NCI-H146 (cell line): ENCODE results near the gene CRACR2B.

Experiments used
- DNase-seq: peaks from one replicate; lab custom pipeline; 2025; lab: John Stamatoyannopoulos, UW

Gene CRACR2B

GRCh38 chr11:868802-869201 is 41.1 kb downstream of the CRACR2B start:
- DNase-seq = no peak

DNA sequence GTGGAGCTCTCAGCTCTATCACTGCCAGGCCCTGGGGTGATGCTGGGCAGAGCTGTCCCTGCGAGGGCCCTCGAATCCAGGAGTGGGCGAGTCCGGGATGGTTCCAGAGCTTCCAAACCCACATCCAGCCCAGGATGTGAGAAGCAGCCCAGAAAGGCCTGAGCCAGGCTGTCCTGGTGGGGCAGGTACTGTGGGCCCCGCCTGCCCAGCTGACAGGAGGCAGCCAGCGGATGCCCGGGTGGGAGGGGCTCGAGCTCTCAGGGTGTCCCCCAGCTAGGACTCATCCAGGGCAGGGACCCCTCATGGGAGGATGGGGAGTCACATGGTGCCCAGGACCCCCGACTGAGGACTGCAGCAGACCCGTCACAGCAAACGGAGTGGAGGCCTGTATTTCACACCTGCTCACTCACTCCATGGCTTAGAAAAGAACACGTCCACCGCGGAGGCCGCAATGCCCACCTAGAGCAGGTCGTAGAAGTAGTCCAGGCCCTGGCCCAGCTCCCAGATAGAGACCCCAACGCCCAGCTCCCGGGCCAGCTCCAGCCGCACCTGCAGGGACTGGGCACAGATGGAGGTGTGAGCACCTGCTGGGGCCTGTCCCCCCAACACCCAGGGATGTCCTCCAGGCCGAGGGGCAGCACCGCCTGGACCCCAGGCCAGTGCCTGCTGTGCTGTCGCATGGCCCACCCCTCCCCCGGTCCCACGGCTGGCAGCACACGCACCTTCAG is 41.8 kb downstream of the CRACR2B start:
- no peak for DNase-seq

DNA sequence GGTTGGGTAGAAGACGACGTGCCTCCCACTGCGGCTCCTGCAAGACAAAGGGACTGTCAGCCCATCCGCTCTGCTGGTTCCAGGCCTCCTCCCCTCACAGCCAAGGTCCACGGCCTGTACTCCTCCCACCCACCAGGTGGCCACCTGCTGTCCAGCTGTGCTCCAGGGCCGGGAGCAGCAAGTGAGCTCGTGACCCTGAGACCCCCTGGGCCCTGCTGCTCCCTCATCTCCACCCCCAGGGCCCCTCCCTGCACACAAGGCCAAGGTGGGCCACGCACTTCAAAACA is 42.4 kb downstream of the CRACR2B start:
- no peak for DNase-seq

DNA sequence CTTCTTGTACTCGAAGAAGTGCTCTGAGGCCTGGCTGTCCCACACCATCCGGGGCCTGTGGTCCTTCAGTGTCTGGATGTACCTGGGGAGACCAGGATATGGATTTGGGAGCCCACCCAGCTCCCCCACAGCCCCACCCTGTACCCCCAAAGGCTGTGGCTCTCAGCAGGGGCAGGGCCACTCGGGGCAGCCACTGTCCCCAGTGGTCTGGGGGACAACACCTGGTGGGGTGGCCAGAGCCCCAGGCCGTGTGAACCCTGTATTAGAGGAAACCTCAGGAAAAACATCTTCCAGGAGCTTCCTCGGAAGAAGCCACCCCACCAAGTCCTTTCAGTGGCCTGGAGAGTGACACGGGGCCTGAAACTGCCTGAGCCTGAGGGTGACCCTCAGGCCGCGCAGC is 42.7 kb downstream of the CRACR2B start:
- DNase-seq = no peak

DNA sequence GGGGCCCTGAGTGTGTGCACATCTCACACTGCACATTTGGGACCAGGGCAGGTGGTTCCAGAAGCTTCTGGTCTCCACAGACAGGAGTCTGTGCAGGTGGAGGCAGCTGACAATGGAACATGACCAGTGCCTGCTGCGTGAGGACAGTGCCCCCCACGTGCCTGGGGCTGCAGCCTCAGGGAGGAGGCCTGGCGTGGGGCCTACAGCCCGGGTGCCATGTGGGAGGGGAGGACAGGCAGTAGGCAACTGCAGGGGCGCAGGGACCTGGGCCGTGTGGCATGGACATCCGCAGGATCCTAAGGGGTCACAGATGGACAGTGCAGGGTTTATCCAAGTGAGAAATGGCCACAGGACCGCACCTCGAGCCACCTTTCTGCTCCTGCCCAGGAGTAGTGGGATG is 43.8 kb downstream of the CRACR2B start:
- no peak for DNase-seq

DNA sequence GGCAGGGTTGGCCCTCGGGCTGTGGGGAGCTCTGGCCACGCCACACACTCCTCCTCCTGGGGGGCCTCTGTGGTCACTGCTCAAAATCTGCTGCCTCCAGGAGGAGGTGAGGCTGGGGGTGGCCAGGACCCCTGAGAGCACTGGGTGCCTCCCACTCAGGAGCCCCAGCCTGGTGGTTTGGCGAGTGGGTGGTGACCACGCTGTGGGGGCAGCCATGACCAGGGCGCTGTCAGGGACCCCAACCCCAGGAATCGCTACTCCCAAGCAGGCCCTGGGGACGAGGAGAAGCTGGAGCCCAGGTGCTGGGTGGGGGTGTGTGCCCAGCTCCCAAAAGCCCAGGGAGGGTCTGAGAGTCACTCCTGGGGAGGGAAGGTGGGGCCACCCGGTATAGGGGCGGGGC is 45.1 kb downstream of the CRACR2B start:
- DNase-seq = no peak

DNA sequence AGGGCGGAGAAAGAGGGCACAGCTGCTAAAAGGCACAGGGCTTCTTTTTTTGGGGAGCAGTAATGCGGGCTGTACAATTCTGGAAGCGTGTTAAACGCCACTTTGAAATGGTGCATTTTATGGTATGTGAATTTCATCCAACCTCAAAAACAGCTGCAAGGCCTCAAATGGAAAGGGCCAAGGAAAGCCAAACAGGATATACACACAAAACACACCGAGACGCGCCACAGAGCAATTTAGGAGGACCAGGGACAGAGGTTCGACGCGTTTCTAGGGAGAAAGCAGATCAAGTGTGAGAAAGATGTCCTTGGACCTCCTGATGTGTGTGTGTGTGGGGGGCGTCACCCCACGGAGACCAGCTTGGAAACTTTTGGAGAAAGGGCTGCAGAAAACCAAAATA is 46.0 kb downstream of the CRACR2B start:
- no peak for DNase-seq

DNA sequence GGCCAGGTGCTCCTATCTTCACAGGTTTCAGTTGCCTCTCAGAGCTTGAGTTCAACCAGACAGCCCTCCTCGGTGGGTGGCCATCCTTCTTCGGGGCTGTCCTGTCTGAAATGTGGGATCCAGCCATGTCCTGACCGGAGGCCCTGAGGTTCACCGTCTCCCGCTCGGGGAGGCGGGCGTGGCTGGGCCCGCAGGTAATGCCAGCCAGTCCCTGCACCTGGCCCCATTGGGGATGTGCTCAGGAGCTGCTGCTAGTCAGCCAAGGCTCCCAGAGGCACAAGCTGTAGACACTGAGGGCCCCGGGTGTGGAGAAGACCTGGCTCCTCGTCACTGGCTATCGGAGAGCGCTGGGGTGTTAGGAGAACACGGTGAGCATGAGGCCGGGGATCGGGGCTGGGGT is 47.5 kb downstream of the CRACR2B start:
- DNase-seq = no peak

DNA sequence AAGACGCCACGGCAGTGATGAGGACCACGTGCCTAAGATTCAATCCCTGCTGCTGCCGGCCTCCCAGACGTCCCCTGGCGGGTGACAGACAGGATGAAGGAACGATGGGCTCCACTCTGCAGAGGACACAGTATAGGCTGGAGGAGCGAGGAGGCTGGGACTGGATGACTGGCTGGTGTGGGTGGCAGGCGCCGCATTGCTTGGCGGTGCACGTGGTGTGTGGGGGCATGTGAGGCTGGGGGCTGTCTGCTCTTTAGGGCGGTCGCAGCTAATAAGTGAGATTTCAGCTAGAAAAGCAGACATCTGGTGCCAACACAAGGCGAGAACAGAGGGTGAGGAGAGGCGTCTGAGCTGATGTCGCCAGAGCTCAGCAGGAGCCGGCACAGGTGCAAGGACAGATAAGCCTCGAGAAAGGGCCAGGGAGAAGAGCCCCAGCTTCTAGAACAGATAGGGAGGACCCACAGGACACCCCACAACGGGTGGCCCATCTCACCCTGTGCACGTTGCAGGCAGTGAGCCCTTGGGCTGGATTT is 48.1 kb downstream of the CRACR2B start:
- no peak for DNase-seq

GRCh38 chr11:876545-876944 is 48.8 kb downstream of the CRACR2B start:
- DNase-seq = no peak

- DNase-seq = no peak
These were observed 49.8 kb downstream of the CRACR2B start for GRCh38 chr11:877565-877964.

- DNase-seq = no peak
These were observed 52.7 kb downstream of the CRACR2B start for GRCh38 chr11:880447-880846.
